NCI-H510A (cell line): ENCODE data around the gene P3R3URF.
"Not testable (repeated sequence)": the region's sequence is repeated elsewhere in the genome, so short reads cannot be mapped to it uniquely, and the experiment has no call there.

Experiments used
- DNase-seq: peaks from one replicate; lab custom pipeline; 2025; lab: John Stamatoyannopoulos, UW

The P3R3URF gene

DNA sequence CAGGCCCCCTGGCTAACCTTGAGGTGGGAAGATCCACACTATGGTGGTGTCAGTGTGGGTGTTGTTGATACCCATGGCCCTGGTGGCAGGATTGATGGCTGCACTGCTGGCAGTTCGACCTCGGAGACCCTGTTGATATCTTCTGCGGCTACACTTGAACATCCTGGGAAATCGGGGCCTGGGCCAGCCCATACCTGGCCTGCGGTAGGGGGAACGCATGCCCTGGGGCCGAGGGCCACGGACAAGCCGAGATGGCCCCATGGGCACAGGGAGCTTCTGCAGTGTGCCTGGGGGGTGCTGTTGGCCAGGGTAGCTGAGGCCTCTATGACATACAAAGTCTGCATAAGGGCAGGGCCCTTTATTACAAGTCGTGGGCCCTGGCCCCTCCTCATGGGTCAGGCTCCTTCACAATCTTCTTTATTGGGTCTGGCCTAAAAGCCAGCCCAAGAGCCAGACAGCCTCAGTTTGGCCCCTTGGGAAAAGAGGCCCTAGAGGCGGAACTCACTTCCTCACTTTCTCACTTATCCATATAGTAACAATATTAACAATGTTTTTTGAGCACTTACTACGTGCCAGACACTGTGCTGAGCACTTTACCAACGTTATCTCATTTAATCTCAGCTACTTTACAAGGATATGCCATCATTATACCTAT lies at the start of gene P3R3URF:
TSS of gene P3R3URF (minus strand) at position 278 of the 655 bp plus-strand sequence. CDS start at position 261, 17 bp downstream.
- no peak for DNase-seq

GRCh38 chr1:46224966-46225365 lies 48.7 kb upstream of the P3R3URF start:
- DNase-seq = no peak

- DNase-seq = peak; percentile 69
These were observed 47.2 kb upstream of the P3R3URF start for GRCh38 chr1:46223472-46223943.

GRCh38 chr1:46223055-46223454 lies 46.8 kb upstream of the P3R3URF start:
- DNase-seq = not testable (repeated sequence)

GRCh38 chr1:46221749-46222148 lies 45.5 kb upstream of the P3R3URF start:
- DNase-seq = no peak

GRCh38 chr1:46220808-46221207 lies 44.5 kb upstream of the P3R3URF start:
- DNase-seq = no peak

GRCh38 chr1:46219551-46220520 lies 43.5 kb upstream of the P3R3URF start:
- DNase-seq = no peak

GRCh38 chr1:46218443-46218842 lies 42.2 kb upstream of the P3R3URF start:
- DNase-seq = peak; percentile 82

- DNase-seq = no peak
These were observed 39.2 kb upstream of the P3R3URF start for GRCh38 chr1:46215504-46215903.

- DNase-seq = no peak
These were observed 34.8 kb upstream of the P3R3URF start for GRCh38 chr1:46211051-46211450.

DNA sequence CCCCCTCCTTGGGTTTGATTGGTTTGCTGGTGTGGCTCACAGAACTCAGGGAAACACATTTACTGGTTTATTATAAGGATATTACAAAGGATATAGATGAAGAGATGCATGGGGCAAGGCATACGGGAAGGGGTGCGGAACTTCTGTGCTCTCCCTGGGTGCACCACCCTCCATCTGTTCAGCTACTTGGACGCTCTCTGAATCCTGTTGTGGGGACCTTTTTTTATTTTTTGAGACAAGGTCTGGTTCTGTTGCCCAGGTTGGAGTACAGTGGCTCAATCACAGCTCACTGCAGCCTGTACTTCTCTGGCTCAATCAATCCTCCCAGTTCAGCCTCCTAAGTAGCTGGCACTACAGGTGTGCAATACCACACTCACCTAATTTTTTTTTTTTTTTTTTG lies 34.3 kb upstream of the P3R3URF start:
- DNase-seq = no peak

DNA sequence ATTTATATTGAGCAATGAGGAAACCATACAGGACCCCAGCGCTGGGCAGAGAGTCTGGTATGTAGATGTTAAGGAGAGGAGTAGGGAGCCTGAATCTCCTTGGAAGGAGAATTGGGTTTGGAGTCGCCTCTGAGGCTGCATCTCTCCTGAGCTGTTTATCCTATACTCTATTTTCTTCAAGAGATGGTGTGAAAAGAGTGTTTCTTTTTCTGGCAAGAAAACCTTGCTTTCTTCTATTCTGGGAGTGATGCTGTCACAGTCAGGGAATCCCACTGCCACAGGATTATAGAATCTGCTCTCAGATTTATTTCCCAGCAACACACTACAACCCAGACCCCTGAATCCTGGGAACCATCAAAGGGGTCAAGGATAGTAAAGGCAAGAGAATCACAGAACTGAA lies 30.1 kb upstream of the P3R3URF start:
- DNase-seq = no peak

DNA sequence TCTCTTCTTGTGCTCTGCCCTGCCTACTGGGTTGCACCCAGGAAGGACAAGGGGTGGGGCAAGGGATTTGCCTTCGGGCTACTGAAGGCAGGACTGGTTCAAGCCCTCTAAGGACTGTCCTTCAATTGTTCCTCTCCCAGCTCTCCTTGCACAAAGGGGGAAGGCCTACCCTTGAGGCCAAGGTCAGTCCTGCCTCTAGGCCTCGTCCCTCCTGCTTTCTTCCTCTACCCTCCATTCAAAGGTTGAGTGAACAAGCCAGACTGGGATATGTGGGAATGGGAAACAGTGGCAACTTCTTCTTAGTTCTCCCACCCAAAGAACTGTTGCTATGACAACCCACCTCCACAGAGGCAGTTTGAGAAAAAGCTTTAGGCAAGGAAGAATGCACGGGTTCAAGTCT lies 29.5 kb upstream of the P3R3URF start:
- DNase-seq = no peak

- DNase-seq = no peak
These were observed 28.9 kb upstream of the P3R3URF start for GRCh38 chr1:46205141-46205540.

DNA sequence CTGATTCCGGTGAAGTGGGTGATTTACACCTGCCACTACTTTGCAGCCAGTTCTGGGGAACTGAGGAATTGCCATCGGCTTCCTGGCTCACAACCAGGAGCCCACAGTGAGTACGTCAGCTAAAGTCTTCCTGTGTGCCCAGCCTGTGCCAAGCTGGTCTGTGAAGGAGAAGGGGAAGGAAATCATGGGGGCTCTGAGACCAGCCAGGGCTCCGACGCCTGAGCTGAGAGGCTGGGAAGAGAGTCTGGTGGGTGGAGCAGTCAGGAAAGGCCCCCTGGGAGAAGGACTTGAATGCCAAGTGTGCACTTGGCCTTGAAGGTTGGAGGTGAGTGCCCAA lies 28.1 kb upstream of the P3R3URF start:
- DNase-seq = no peak

- DNase-seq = no peak
These were observed 27.6 kb upstream of the P3R3URF start for GRCh38 chr1:46203738-46204405.

DNA sequence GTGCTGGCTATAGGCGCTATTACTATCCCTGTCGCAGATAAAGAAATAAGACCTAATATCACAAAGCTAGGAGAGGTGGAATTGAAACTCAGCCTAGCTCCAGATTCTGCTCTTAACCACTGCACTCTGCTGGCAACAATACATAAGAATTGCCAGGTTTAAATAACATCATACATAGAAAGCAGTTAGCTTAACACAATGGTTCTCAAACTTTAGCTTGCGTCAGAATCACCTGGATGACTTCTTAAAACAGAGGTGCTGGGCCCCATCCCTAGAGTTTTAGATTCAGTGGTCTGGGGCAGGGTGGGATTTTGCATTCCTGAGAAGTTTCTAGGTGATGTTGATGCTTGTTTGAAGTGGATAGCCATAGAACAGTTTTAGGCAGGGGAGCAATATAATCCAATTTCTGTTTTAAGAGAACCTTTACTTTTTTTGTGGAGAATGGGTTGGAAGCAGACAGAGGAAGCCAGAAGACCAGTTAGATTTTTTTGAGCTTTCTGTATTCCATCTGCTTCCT lies 23.0 kb upstream of the P3R3URF start:
- no peak for DNase-seq

DNA sequence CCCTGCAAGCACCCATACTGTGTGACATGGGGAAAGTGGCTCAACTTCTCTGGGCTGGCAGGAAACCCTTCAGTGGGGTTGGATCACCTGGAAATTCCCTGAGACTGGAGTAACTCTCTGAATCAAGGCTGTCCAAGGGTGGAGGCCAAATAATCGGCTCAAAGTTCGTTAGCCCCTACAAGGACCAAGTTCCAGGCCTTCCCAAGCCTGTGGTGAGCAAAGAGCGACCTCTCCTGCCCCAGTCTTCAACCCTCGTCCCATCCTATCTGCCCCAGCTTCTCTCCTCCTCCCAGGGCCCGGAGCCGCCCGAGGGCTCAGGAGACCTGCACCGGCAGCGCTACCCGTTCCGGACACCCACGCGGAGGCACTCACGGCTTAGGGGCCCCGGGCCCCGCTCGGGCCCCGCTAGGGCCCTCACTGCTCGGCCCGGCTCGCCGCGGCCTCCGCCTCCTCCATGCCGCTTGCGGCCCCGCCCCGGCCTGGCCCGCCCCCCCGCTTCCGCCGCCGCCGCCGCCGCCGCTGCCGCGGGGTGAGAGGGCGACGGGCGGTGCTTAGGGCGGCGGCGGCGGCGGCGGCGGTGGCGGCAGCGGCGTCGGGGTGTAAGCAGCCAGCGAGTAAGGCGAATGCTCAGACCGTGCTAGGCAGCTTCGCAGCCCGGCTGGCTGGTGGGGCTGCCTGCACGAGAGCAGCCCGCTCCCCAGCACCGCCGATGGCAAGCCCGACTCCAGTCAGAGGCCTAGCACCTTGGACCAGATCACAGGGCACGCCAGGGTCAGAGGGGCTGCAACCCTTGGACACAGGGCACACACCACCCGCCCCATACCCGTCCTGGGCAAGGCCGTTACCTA lies 21.9 kb upstream of the P3R3URF start, which contains the start of gene POMGNT1:
TSS of gene POMGNT1 (minus strand) at position 471 of the 848 bp plus-strand sequence. CDS start 613 bp downstream, outside the sequence.
- DNase-seq = peak; percentile 29

DNA sequence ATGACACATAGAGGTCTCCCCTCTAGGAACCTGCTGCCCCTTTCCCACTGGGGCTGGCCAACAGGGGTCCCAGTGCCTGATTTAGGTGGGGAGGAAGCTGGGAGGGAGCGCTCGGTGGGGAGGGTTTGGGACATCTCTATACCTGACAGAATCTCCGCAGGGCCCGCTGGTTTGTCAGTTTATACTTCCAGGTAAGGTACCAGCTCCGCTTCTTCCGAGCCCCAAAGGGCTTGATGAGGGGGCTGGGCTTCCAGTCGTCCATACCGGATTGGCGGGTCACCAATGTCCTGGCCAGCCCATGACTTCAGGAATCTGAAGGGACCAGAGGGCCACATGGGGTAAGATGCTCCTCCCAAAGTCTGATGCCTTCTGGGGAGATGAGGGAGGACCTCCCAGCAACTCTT lies 21.3 kb upstream of the P3R3URF start:
- DNase-seq = no peak

- DNase-seq = no peak
These were observed 20.3 kb upstream of the P3R3URF start for GRCh38 chr1:46196609-46197008.

GRCh38 chr1:46194641-46195193 lies 18.4 kb upstream of the P3R3URF start:
- no peak for DNase-seq
